ENCODE results near the gene GRIK4.
A peak's percentile ranks its signal among the peaks of the same experiment; 100 is the strongest.

The GRIK4 gene

GRCh38 chr11:120945042-120945441 lies 433.5 kb downstream of the GRIK4 start:
- no peak overlapping the region for H3K4me3 ChIP-seq (ENCODE audit: low read length)
- no peak for DNase-seq (ENCODE audit: low read depth)
- TF ChIP-seq CTCF (conservative IDR thresholded peaks at IDR 0.05; ENCODE audit: low read length) = no peak

GRCh38 chr11:120950880-120951279 lies 439.3 kb downstream of the GRIK4 start:
- TF ChIP-seq CTCF (conservative IDR thresholded peaks at IDR 0.05; ENCODE audit: low read length) = no peak
- DNase-seq (ENCODE audit: low read depth) = no peak
- no peak overlapping the region for H3K4me3 ChIP-seq (ENCODE audit: low read length)

GRCh38 chr11:120952461-120953434 lies 441.2 kb downstream of the GRIK4 start:
- peak; percentile 67 for DNase-seq (ENCODE audit: low read depth)
- H3K4me3 ChIP-seq (ENCODE audit: low read length) = no peak overlapping the region
- TF ChIP-seq CTCF (conservative IDR thresholded peaks at IDR 0.05; ENCODE audit: low read length) = peak; percentile 76

- no peak for TF ChIP-seq CTCF (conservative IDR thresholded peaks at IDR 0.05; ENCODE audit: low read length)
- DNase-seq (ENCODE audit: low read depth) = no peak
Measured at GRCh38 chr11:120954381-120954780, 442.8 kb downstream of the GRIK4 start.

GRCh38 chr11:120956710-120957495 lies 445.4 kb downstream of the GRIK4 start:
- no peak for DNase-seq (ENCODE audit: low read depth)
- TF ChIP-seq CTCF (conservative IDR thresholded peaks at IDR 0.05; ENCODE audit: low read length) = no peak

More at GRCh38 chr11:120954381-120954780, 442.8 kb downstream of the GRIK4 start:
- no peak overlapping the region for H3K4me3 ChIP-seq (ENCODE audit: low read length)

GRCh38 chr11:120958185-120958584 lies 446.6 kb downstream of the GRIK4 start:
- DNase-seq (ENCODE audit: low read depth) = no peak
- no peak for TF ChIP-seq CTCF (conservative IDR thresholded peaks at IDR 0.05; ENCODE audit: low read length)
- no peak overlapping the region for H3K4me3 ChIP-seq (ENCODE audit: low read length)

More at GRCh38 chr11:120956710-120957495, 445.4 kb downstream of the GRIK4 start:
- no peak overlapping the region for H3K4me3 ChIP-seq (ENCODE audit: low read length)
